LNCAP (cell line): ENCODE data around the gene DCPS.

ENCODE experiments used
- CTCF ChIP-seq: fragments of 450-650 bp; IDR thresholded peaks from 2 replicates; pipeline ENCODE4 v1.5.1; 2017; ENCODE audit warnings: mild to moderate bottlenecking

DCPS gene

DNA sequence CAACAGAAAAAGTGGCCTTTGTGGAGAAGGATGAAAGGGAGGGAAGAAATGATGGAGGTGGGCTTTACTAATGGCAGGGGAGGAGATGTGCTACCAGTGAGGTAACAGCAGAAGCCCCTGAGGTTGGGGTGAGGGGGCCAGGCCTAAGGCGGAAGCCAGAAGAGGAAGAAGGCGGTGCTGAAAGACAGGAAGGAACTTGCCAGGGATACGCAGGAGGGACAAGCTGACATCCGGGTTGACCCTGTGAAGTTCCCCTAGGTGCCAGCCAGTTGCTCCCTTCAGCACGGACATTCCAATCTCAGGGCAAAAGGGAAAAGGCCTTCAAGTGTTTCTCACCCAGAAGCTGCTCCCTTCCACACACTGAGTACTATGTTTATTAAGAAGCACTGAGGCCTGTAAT, 23.3 kb upstream of the DCPS start:
- TF ChIP-seq CTCF, result no peak

- no peak for TF ChIP-seq CTCF
Measured at GRCh38 chr11:126281245-126281644, 22.6 kb upstream of the DCPS start.

GRCh38 chr11:126281666-126282175, 22.1 kb upstream of the DCPS start:
- TF ChIP-seq CTCF, result no peak

- TF ChIP-seq CTCF, result no peak
Measured at GRCh38 chr11:126282361-126282735, 21.5 kb upstream of the DCPS start.

- no peak for TF ChIP-seq CTCF
Measured at GRCh38 chr11:126282736-126283591, 20.9 kb upstream of the DCPS start, which contains the start of gene TIRAP. TIRAP (plus strand) TSS chr11:126283093; CDS start chr11:126290895, 7,802 bp downstream.

GRCh38 chr11:126284829-126285228, 19.0 kb upstream of the DCPS start:
- TF ChIP-seq CTCF, result no peak

GRCh38 chr11:126288237-126288636, 15.6 kb upstream of the DCPS start:
- no peak for TF ChIP-seq CTCF
